B cell (primary cell): Measurements from ENCODE around the gene NDUFS3. TPM values are rescaled to one million over a fixed set of nuclear protein-coding genes. Genes with fewer than 3 reads are reported as not detected.

ENCODE experiments used
- ATAC-seq: fragments of 200-7000 bp; cut with Tn5 transposase; one replicate; pipeline ENCODE4 v1.10.0; 2021; ENCODE audit warnings: low read depth, mild to moderate bottlenecking, moderate number of reproducible peaks, moderate library complexity
- CTCF ChIA-PET: fragments of 350-600 bp; sonication (Branson Sonifier 250); formaldehyde crosslinking; loops from one replicate; lab custom pipeline; 2021; ENCODE audit warnings: antibody characterized with exemption, inconsistent platforms; lab: Charles Lee
- POLR2A ChIA-PET: fragments of 350-600 bp; sonication (Branson Sonifier 250); formaldehyde crosslinking; loops from one replicate; lab custom pipeline; 2021; ENCODE audit warnings: antibody characterized with exemption; lab: Charles Lee
- DNase-seq: peaks from one replicate; pipeline ENCODE4 v3.0.0; 2013
- H2AFZ ChIP-seq: 2 replicates; pipeline ENCODE4 v1.6.1; 2012; ENCODE audit warnings: mild to moderate bottlenecking, low read depth, low read length; ENCODE audit not compliant: insufficient read depth, poor library complexity, severe bottlenecking
- H3K27ac ChIP-seq, 2 donors: 1 replicate in 1 of 2; 2 replicates in 1 of 2; pipeline ENCODE4 v1.5.1; 2012 to 2013; ENCODE audit warnings: low read length in 2 of 2, mild to moderate bottlenecking in 2 of 2, moderate library complexity in 1 of 2
- H3K27me3 ChIP-seq, 4 experiments: fragments of 200-600 bp in 1 of 4; sonication (generic) in 1 of 4; replicated peaks in 1 of 4; 1 replicate in 2 of 4; 2 replicates in 2 of 4; pipeline versions ENCODE4 v1.6.1 to v1.7.0; 2013 to 2016; ENCODE audit warnings: low read length in 3 of 4, mild to moderate bottlenecking in 2 of 4, mixed read lengths in 1 of 4, moderate library complexity in 1 of 4; ENCODE audit not compliant: insufficient read depth in 4 of 4, control insufficient read depth in 3 of 4; ENCODE audit errors: control extremely low read depth in 1 of 4
- H3K36me3 ChIP-seq, 2 experiments: replicated peaks in 1 of 2; 1 replicate in 1 of 2; 2 replicates in 1 of 2; pipeline versions ENCODE4 v1.6.1 to v1.7.1; 2013; ENCODE audit warnings: low read length in 1 of 2; ENCODE audit not compliant: insufficient read depth in 2 of 2, control insufficient read depth in 1 of 2; ENCODE audit errors: control extremely low read depth in 1 of 2, extremely low read depth in 1 of 2
- H3K4me1 ChIP-seq, 2 donors: fragments of 200-600 bp in 1 of 2; sonication (generic) in 1 of 2; 1 replicate in 1 of 2; 2 replicates in 1 of 2; pipeline versions ENCODE4 v1.5.1 to v1.6.1; 2013 to 2017; ENCODE audit warnings: low read length in 2 of 2; ENCODE audit not compliant: control insufficient read depth in 2 of 2, insufficient read depth in 2 of 2
- H3K4me2 ChIP-seq: replicated peaks from 2 replicates; pipeline ENCODE3; 2012; ENCODE audit warnings: mild to moderate bottlenecking, low read depth, low read length; ENCODE audit not compliant: poor library complexity, severe bottlenecking
- H3K4me3 ChIP-seq, 5 experiments: fragments of 200-600 bp in 1 of 5; sonication (generic) in 1 of 5; 1 replicate in 3 of 5; 2 replicates in 2 of 5; pipeline versions ENCODE4 v1.5.1 to v1.7.0; 2011 to 2016; ENCODE audit warnings: low read length in 4 of 5, mild to moderate bottlenecking in 4 of 5, low read depth in 2 of 5, control low read depth in 1 of 5, moderate library complexity in 1 of 5; ENCODE audit not compliant: insufficient read depth in 1 of 5; ENCODE audit errors: control extremely low read depth in 1 of 5, extremely low read depth in 1 of 5
- H3K79me2 ChIP-seq: fragments of 200-600 bp; sonication (generic); one replicate; pipeline ENCODE4 v1.6.0; 2016; ENCODE audit warnings: low read length; ENCODE audit not compliant: control insufficient read depth, insufficient read depth
- H3K9ac ChIP-seq: fragments of 200-600 bp; sonication (generic); 2 replicates; pipeline ENCODE4 v1.6.1; 2017; ENCODE audit warnings: mild to moderate bottlenecking, low read length, moderate library complexity
- H3K9me3 ChIP-seq, 3 donors: one replicate each; pipeline versions ENCODE4 v1.6.1 to v1.7.1; 2013; ENCODE audit warnings: low read length in 2 of 3; ENCODE audit not compliant: control insufficient read depth in 2 of 3, insufficient read depth in 1 of 3; ENCODE audit errors: control extremely low read depth in 1 of 3
- H4K20me1 ChIP-seq: 2 replicates; pipeline ENCODE4 v1.6.0; 2012; ENCODE audit warnings: mild to moderate bottlenecking, low read length; ENCODE audit not compliant: insufficient read depth, control insufficient read depth, poor library complexity, severe bottlenecking
- H3K27ac Mint-ChIP-seq: one replicate; pipeline ENCODE4 v1.8.0; 2021; ENCODE audit warnings: mixed read lengths
- H3K27me3 Mint-ChIP-seq: one replicate; pipeline ENCODE4 v1.8.0; 2021; ENCODE audit warnings: mixed read lengths
- H3K4me1 Mint-ChIP-seq: one replicate; pipeline ENCODE4 v1.8.0; 2021; ENCODE audit warnings: mixed read lengths
- H3K4me3 Mint-ChIP-seq: one replicate; pipeline ENCODE4 v1.8.0; 2021; ENCODE audit warnings: mixed read lengths
- H3K9me3 Mint-ChIP-seq: one replicate; pipeline ENCODE4 v1.8.0; 2022; ENCODE audit warnings: mixed read lengths; ENCODE audit not compliant: insufficient read depth
- EZH2 ChIP-seq: IDR thresholded peaks from 2 replicates; pipeline ENCODE4 v1.6.1; 2012; ENCODE audit warnings: borderline replicate concordance, low read depth, mild to moderate bottlenecking, moderate library complexity, low read length; ENCODE audit not compliant: insufficient read depth, poor library complexity, severe bottlenecking
- WGBS: methylation state at CpG from one replicate; pipeline ENCODE4 v1.1.5; 2013; ENCODE audit warnings: missing lambda C conversion rate; ENCODE audit not compliant: insufficient coverage; 5-methylcytosine and 5-hydroxymethylcytosine counted together
- intact Hi-C: fragments of 100-400 bp; cut with micrococcal nuclease; formaldehyde crosslinking; loops from one replicate; pipeline ENCODE4 v1.10.0; 2022
- polyA plus RNA-seq: library from polyadenylated mRNA; depleted of rRNA; stranded (reverse); fragments of >200 nt; gene quantifications from 2 replicates; pipeline ENCODE4 v1.2.3, GENCODE V29; 2012
- total RNA-seq, 2 donors: library from RNA; stranded (reverse); fragments of 120-200 nt in 1 of 2; gene quantifications; 1 replicate in 1 of 2; 2 replicates in 1 of 2; pipeline versions ENCODE4 v1.2.3 to v1.2.4, GENCODE V29; 2013 to 2022
- TF ChIP-seq, protein P1 (sequence below): fragments of 200-600 bp; IDR thresholded peaks from one replicate; pipeline ENCODE4 v1.8.0; 2022; ENCODE audit warnings: antibody characterized with exemption, mild to moderate bottlenecking

NDUFS3 gene
- total and polyA plus RNA-seq, 2 donors (not counting 1 experiment from before 2014, with no cell fraction given), result 78.5 to 79.5 TPM

DNA sequence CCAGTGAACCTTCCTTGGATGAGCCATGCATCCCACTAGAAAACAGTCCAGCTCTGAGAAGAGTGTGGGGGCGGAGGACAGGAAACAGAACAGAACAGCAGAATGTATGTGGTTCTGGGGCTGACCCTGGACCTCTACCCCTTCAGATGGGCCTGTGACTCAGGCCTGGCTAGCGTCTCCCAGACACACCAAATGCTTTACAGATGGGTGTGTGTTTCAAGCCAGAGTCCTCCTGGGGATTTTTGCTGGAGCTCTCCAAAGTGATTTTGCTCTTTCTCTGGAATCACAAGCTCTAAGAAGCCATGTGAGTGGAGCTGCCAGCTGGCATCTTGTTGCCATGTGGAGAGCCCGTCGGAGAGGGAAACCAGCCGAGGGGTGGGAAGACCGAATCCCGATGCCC is 28.5 kb downstream of the NDUFS3 start:
- no peak overlapping the region for H3K4me3 ChIP-seq
- Mint-ChIP-seq H3K27me3 (no peaks in the 10 kb centered on the region), H3K27ac (no peak overlapping the region), H3K4me1 (peaks cover 15% of the 10 kb centered on the region), H3K9me3 (no peaks in the 10 kb centered on the region), H3K4me3 (no peak overlapping the region)
- intact Hi-C loops, result no loop called here
- peaks cover 12 to 16% of the 10 kb centered on the region in 2 donors for H3K4me1 ChIP-seq
- no peaks in the 10 kb centered on the region for H4K20me1 ChIP-seq
- no peak overlapping the region for H2AFZ ChIP-seq
- H3K9me3 ChIP-seq, result no peaks in the 10 kb centered on the region
- DNase-seq (no peak), ATAC-seq (no peak)
- CTCF ChIA-PET, result interaction anchor here (0.7 to 1.1 kb wide), 2 partner anchors 12 to 25 kb away, joined by 3 read pairs; no protein-coding TSS in a partner anchor
- no peak overlapping the region for H3K27ac ChIP-seq
- no peak overlapping the region for H3K9ac ChIP-seq
- H3K27me3 ChIP-seq, result no peaks in the 10 kb centered on the region
- WGBS, result 100% methylated on average over 6 of the region's 7 CpGs
- H3K79me2 ChIP-seq, result no peaks in the 10 kb centered on the region
- peaks cover 0 to 4% of the 10 kb centered on the region in 2 experiments for H3K36me3 ChIP-seq
- POLR2A ChIA-PET, result interaction anchor here (0.5 to 0.6 kb wide), 2 partner anchors 98 to 186 kb away, joined by 4 to 8 read pairs; no protein-coding TSS in a partner anchor
- TF ChIP-seq EZH2, result no peak
- TF ChIP-seq, protein P1, sequence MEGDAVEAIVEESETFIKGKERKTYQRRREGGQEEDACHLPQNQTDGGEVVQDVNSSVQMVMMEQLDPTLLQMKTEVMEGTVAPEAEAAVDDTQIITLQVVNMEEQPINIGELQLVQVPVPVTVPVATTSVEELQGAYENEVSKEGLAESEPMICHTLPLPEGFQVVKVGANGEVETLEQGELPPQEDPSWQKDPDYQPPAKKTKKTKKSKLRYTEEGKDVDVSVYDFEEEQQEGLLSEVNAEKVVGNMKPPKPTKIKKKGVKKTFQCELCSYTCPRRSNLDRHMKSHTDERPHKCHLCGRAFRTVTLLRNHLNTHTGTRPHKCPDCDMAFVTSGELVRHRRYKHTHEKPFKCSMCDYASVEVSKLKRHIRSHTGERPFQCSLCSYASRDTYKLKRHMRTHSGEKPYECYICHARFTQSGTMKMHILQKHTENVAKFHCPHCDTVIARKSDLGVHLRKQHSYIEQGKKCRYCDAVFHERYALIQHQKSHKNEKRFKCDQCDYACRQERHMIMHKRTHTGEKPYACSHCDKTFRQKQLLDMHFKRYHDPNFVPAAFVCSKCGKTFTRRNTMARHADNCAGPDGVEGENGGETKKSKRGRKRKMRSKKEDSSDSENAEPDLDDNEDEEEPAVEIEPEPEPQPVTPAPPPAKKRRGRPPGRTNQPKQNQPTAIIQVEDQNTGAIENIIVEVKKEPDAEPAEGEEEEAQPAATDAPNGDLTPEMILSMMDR, result no peak
- H3K4me2 ChIP-seq, result no peak overlapping the region

DNA sequence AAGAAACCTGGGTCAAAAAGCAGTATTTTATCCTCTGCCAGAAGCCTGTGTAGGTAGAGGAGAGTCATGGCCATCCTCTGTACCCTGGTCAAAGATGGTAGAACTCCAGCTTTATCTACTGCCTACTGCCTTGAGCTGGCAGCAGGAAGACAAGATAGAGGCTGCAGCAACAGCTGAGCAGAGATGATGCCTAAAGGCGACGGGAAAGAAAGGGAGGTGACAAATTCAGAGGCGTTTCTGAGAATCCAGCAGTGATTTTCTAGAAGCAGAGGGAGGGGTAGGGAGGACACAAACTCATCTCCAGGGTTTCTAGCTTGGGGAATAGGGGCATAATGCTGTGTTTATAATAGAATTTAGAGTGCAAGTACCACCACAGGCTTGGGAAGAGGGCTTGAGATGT is 30.8 kb downstream of the NDUFS3 start:
- no peaks in the 10 kb centered on the region for H3K27me3 ChIP-seq
- no peak overlapping the region for H3K4me2 ChIP-seq
- TF ChIP-seq, protein P1, result no peak
- TF ChIP-seq EZH2, result no peak
- ChIA-PET POLR2A (no interaction called here), CTCF (no interaction called here)
- Mint-ChIP-seq H3K9me3 (no peaks in the 10 kb centered on the region), H3K4me1 (peaks cover 15% of the 10 kb centered on the region), H3K27me3 (no peaks in the 10 kb centered on the region), H3K27ac (no peak overlapping the region), H3K4me3 (no peak overlapping the region)
- no peaks in the 10 kb centered on the region for H3K9me3 ChIP-seq
- H3K79me2 ChIP-seq, result no peaks in the 10 kb centered on the region
- H3K27ac ChIP-seq, result no peak overlapping the region
- intact Hi-C loops, result no loop called here
- H3K4me1 ChIP-seq, result peaks cover 12 to 16% of the 10 kb centered on the region in 2 donors
- WGBS, result 87% methylated on average over 3 of the region's 3 CpGs
- ATAC-seq (no peak), DNase-seq (no peak)
- peaks cover 0 to 4% of the 10 kb centered on the region in 2 experiments for H3K36me3 ChIP-seq
- no peaks in the 10 kb centered on the region for H4K20me1 ChIP-seq
- no peak overlapping the region for H2AFZ ChIP-seq
- H3K4me3 ChIP-seq, result no peak overlapping the region
- no peak overlapping the region for H3K9ac ChIP-seq
